Inferior parietal cortex (tissue), 1 donor: ENCODE measurements around the gene SHH.

Experiments
- DNase-seq: peaks from one replicate; pipeline ENCODE4 v3.0.0-alpha.2; 2016; ENCODE audit errors: extremely low spot score

SHH gene

DNA sequence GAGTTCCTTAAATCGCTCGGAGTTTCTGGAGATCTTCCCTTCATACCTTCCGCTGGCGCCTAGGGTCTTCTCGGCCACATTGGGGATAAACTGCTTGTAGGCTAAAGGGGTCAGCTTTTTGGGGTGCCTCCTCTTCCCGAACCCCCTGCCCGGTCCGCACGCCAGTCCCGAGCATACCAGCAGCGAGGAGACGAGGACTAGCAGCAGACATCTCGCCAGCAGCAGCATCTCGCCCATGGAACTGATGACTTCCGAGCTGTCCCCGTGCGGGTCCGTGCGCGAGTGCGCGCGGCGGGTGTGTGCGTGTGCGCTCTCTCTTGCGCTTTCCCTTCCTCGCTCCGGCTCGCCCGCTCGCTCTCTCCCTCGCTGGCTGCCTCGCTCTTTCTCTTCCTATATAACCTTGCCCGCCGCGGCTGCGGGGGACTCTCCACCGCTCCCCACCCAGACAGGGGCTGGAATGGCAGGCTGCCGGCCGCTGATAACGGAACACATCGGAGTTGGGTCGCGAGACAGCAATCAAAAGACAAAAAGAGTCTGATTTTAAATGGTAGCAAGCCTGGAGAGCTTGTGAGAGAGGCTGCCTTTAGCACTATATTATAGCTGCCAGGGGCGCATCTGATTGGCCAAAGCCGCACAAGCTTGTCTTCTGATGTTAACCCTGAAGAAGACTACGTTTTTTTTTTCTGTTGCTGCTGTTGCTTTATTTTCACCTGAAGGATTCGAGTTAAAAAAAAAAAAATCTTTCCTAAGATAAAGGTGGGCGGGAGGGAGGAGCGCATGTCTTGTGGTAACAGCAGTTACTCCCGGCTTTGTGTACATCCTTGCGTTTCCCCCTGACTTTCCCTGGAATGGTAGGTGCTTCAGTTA is at the start of gene SHH:
SHH (minus strand) TSS at position 569 of the 867 bp plus-strand sequence; CDS start at position 228, 341 bp downstream.
- peak; percentile 32 for DNase-seq

DNA sequence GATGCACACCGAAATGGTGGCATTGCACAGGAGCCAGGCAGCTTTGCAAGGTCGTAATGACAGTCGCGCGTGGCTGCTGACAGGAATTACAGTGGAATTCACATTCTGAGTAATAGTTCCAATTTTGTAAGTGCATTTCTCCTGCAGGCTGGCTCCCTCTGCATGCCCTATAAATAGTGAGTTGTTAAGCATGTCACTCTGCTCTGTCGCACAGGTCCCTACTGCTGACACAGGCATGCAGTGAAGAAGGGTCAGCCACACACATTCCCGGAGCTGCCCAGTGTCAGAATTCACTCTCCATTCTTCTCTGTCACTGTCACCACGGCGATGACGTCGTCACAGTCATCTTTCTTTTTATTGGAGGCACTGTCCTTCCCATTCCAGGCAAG is 49.2 kb upstream of the SHH start:
- DNase-seq: peak; percentile 5

GRCh38 chr7:155860840-155861479 is 48.7 kb upstream of the SHH start:
- DNase-seq: peak; percentile 6

DNA sequence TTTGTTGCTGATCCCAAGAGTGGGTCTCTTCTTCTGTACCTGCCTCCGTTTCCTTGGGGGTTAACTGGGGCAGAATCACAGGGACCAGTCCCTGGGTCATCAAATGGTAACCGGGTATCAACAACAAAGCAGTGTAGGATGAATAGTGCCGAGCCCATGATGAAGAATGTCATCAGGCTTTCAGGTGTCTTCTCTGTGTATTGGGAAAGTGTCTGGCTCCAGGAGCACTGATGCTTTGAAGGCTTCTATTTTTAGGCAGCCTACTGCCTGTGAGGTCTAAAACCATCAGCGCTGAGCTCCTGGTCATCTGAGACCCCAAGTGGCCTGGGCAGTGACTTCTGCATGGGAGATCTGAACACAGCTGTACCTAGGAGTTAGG is 48.2 kb upstream of the SHH start:
- no peak for DNase-seq

- DNase-seq: no peak
Observed at GRCh38 chr7:155858521-155859061, 46.3 kb upstream of the SHH start.

GRCh38 chr7:155857141-155857540 is 44.9 kb upstream of the SHH start:
- no peak for DNase-seq

GRCh38 chr7:155856656-155857055 is 44.4 kb upstream of the SHH start:
- no peak for DNase-seq

- DNase-seq: no peak
Observed at GRCh38 chr7:155852426-155853301, 40.4 kb upstream of the SHH start.

DNA sequence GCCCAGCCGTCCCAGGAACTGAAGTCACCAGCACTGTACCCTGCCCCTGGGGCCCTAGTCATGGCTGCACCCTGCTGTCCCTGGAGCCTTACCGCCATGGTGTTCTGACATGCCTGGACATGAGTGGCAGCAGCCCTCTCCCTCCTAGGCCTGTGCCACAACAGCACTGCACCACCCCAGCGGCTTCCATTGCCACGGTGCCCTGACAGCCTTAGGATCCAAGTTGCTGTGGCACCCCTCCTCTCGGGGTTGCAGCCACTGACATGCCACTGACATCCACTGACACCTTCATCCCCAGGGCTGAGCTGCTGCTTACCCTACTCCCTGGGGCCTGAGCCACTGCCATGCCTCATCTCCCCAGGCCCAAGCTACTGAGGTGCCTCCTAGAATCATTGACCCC is 39.6 kb upstream of the SHH start:
- DNase-seq: no peak

GRCh38 chr7:155850766-155851678 is 38.8 kb upstream of the SHH start:
- no peak for DNase-seq

- DNase-seq: no peak
Observed at GRCh38 chr7:155850001-155850436, 37.8 kb upstream of the SHH start.

DNA sequence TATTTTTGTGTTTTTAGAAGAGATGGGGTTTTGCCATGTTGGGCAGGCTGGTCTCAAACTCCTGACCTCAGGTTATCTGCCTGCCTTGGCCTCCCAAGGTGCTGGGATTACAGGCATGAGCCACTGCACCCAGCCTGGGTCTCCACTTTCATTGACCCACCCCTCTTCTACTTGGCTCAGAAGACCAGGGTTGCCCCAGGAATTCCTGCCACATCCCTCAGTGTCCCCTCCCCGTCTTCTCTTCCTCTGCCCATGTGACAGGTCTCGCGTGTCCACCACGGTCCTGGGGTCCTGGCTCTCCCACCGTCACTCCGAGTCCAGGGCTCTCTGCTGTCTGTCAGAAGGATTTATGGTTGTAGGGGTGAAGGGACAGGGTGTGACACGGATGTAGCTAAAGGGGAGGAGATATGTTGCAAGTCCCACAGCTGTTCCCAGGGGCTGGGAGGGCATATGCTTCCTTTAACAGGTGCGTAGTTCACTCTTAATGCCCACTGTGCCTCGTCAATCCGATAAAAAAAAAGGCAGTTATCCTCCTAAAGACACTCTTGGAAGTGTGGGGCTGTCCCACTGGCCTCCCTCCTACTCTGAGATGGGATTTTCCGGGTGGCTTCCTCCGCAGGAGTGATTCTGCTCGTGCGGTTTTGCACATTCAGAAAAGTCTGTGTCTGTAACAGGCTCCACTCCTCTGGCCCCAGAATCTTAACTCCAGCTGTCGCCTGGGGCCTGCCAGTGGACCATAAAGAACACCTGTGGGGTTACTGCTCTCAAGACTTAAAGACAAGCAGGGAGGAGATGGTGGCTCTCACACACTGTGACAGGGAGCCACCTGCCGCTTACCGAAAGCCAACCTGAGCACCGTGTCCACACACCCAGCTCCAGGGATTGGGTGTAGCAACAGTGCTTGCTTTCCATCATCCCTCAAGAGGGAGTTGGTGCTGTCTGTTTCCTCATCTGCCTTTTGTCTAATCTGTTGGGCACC is 36.7 kb upstream of the SHH start:
- no peak for DNase-seq

- no peak for DNase-seq
Observed at GRCh38 chr7:155847821-155848435, 35.7 kb upstream of the SHH start.

- no peak for DNase-seq
Observed at GRCh38 chr7:155846936-155847335, 34.7 kb upstream of the SHH start.

DNA sequence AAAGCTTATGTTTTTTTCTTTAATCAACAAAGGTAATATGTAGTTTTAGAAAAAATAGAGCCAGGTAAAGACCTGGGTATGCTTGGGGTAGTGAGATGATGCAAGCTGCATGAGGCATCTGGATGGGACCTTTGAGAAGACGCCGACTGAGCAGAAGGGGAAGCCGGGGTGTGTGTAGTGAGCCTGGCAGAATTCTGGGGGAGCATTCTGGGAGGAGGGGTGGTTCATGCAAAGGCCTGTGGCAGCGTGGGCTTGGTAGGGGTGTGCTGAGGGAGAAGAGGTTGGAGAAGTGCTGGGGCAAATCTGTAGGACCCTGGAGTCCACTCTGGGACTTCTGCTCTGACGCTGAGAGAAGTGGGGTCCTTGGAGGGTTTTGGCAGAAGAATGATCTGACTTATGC is 33.9 kb upstream of the SHH start:
- no peak for DNase-seq

- DNase-seq: no peak
Observed at GRCh38 chr7:155845226-155845625, 33.0 kb upstream of the SHH start.

GRCh38 chr7:155844526-155844925 is 32.3 kb upstream of the SHH start:
- DNase-seq: no peak

DNA sequence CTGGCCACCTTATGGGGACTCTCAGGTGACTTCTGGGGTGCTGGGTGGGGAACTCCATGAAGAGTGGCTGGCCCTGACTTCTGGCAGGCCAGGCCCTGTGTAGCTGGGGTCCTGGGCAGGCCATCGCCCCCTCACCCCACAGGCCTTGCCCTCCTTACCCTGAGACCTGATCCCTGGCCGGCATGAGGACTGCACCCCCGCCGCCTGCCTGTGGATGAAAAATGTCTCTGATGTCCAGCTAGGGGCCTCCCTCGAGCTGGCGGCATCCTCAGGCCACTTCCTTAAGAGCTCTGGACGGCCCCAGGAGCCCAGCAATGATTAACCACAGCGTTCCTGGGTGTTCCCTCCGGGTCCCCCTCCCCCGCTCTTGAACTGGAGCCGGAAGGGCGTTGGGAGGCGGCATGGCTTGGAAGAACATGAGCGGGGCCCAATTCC is 31.8 kb upstream of the SHH start:
- no peak for DNase-seq

- DNase-seq: no peak
Observed at GRCh38 chr7:155843426-155844018, 31.3 kb upstream of the SHH start.
